Measurements from ENCODE around the gene FER.
"Not testable (repeated sequence)": the region's sequence is repeated elsewhere in the genome, so short reads cannot be mapped to it uniquely, and the experiment has no call there.

FER gene

DNA sequence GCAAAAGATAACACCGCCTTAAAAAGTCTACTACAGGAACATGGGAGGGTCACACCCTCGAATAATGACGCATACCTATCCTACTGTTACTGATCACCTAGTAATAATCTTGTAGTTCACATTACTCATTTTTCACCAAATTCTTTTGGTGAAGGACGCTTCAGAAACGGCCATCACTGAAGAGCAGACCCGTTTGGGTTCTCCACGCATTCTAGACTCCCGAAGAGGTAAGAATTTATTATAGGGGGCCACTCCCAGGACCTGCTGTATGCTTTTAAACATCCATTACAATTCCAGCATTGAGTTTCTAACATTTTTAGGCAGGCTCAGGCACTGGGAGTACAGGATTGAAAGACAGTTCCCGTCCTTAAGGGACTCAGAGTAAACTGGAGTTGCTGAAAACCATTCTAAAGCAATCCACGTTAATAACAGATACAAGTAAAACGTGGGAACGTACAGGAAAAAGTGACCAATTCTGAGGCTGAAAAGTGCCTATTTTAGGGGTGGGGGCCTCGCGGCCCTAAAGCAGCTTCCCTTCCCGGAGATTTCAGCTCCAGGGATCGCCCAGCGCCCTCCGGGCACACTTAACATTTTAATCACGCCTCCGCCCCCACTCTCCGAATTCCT lies at the start of gene FER:
Gene FER, plus strand, starts transcription at position 124 of the 627 bp plus-strand sequence. CDS start 50,286 bp downstream, outside the sequence.
- DNase-seq: peak; percentile 7

DNA sequence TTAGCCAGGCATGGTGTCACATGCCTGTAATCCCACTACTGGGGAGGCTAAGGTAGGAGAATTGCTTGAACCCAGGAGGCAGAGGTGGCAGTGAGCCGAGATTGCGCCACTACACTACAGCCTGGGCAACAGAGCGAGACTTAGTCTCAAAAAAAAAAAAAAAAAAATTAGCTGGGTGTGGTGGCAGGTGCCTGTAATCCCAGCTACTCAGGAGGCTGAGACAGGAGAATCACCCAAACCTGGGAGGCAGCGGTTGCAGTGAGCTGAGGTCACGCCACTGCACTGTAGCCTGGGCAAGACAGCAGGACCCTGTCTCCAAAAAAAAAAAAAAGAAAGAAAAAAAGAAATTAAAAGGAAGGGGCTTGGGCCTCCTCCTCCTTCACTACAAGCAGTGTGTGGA lies 47.3 kb upstream of the FER start:
- DNase-seq: not testable (repeated sequence)

GRCh38 chr5:108700930-108701329 lies 46.8 kb upstream of the FER start:
- no peak for DNase-seq

DNA sequence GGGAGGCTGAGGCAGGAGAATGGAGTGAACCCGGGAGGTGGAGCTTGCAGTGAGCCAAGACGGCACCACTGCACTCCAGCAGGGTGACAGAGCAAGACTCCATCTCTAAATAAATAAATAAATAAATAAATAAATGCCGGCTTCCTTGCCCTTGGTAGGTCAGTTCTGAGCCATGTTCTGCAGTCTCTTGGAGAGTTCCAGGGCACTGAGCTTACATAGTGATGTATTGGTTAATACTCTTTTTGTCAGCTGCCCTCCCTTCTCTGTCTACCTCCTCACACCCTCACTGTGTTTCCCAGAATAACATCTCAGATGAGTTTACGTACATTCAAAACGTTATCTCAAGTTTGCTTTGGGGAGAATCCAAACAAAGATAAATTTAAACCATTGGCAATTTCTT lies 45.2 kb upstream of the FER start:
- DNase-seq: no peak

DNA sequence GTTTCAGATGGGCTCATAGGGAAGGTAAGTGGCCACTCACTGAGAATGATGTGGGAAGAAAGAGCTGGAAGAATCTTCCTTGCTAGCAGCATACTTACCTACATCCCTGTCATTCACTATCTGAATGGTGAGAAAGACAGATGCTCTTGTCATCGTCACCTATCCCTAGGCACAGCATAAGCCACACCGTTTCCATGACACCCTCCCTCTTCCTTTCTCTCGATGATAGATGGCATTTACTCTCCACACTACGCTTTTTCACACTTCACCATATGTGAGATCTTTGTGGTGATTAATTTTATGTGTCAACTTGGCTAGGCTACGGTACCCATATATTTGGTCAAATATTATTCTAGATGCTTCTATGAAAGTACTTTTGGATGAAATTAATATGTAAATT lies 44.4 kb upstream of the FER start:
- no peak for DNase-seq

DNA sequence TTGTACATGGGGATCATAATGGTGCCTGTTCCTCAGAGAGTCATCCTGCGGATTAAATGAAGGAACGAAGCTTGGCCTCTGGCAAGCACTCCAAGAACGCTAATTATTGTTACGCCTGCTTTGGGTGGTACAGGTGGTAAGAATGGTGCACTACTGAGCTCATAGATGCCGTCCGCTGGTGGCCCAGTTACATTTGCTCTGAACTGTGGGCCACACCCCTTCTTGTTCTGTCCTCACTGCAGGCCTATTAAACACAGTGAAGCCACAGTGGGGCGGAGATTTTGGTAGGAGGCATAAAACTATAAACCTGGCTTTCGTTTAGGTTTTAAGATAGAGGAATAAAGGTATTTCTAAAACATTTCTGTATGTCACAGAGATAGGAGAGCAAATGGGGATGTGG lies 40.6 kb upstream of the FER start:
- DNase-seq: no peak

GRCh38 chr5:108711898-108712297 lies 35.8 kb upstream of the FER start:
- no peak for DNase-seq

- DNase-seq: no peak
Measured at GRCh38 chr5:108715408-108715807, 32.3 kb upstream of the FER start.

- DNase-seq: no peak
Measured at GRCh38 chr5:108720391-108720790, 27.3 kb upstream of the FER start.

DNA sequence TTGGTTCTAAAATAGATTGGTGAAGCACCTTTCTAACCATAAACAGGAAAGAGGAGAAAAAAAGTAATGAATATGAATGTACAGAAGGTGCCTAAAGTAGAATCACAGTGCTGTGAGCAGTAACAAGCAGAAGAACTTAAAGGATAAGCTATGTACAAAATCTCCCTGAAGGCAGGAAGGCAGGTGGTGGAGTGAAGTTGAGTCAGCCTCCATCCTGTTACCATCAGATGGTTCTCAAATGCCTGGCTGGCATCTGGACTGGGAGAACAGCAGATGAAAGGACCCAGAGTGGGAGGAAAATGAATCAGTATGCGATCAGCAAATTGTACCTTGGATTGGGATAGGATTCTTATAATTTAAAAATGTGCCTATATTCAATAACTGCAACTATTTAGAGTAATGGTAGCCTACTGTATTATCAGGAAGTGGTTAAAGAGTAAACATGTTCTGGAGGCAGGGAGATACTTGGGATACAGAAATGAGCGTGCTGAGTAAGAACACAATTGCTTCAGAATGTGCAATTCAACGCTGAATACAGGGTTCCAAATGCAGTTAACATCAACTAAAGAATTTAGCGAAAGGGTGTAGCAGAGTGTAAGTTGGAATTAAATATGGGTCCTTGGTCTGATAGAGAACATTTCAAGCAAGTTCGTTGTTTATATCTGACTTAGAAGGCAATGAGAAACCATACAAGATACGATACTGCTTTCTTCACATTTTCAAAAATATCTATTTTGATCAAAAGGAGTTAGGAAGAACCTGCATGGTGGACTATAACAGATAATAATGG lies 21.1 kb upstream of the FER start:
- DNase-seq: no peak

DNA sequence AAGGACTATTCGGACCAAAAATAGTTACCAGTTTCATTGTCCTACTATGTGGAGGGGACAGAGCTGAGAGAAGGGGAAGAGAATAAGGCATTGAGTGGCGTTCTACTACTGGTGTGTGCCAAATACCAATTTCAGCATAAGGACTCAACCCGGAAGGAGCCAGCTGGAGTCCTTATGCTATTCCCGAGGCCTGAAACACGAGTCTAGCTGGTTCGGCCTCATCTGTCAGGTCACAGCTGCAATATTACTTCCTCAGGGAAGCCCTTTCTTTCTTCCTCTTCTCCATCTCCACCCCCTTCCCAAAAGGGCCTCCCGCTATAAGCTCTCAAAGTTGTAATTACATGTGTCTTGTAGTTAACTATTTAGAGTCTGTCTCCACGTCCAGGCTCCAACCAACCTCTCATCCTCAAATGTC lies 20.5 kb upstream of the FER start:
- no peak for DNase-seq

DNA sequence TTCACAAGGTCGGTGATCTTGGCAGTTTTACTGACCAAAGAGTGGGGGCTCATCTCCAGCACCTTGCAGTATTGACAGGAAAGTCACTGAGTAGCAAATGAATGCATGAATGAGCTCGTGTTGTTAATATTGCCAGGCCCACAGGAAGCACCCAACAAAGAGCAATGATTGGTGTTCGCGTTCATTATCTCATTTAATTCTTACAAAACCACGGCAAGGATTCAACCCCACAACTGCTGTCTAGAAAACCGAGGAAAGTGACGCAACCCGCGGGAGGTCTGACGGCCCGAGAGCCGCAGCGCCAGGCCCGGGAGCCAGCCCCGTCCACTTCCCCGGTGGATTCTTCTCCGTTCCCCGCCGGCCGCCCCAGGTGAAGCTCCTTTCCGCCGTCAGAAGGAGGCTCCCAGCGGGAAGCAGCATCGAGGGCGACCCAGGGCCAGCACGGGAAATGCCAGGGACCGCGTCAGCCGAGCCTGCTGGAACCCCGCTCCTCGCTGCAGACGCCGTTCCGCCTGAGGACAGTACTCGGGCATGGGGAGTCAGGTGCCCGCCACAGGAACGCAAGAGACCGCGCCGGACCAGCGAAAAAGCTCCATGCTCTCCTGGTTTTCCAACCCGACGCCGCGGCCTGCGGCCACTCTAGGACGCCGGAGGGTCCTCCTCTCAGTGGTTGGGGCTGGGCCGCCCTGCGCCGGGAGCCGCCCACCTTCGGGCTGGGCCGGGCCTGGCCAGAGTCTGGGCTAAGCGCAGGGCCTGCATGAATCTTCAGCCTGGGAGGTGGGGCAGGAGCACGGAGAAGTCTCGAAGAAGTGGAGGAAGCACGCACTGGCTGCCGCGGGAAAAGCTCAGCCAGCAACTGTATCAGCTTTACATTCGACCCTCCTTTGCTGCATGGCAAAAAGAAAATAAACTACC lies 19.8 kb upstream of the FER start:
- peak; percentile 37 for DNase-seq

- peak; percentile 45 for DNase-seq
Measured at GRCh38 chr5:108728566-108729241, 19.0 kb upstream of the FER start.

DNA sequence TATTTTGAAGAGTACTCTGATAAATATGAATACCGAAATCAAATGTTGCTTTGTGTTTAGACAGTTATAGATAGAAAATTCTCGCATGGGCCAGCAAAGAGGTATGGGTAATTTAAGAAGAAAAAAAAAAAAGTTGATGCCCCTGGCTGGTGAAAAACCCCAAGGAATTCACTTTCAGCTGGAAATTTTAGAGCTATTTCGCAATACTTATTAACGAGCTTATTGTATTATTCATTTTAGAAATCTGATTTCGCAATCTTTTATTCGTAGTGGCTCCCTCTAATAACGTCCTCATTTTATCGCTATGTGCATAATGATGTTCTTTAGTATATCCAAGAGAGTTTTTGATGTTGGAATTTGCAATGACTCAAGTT lies 18.5 kb upstream of the FER start:
- DNase-seq: no peak

DNA sequence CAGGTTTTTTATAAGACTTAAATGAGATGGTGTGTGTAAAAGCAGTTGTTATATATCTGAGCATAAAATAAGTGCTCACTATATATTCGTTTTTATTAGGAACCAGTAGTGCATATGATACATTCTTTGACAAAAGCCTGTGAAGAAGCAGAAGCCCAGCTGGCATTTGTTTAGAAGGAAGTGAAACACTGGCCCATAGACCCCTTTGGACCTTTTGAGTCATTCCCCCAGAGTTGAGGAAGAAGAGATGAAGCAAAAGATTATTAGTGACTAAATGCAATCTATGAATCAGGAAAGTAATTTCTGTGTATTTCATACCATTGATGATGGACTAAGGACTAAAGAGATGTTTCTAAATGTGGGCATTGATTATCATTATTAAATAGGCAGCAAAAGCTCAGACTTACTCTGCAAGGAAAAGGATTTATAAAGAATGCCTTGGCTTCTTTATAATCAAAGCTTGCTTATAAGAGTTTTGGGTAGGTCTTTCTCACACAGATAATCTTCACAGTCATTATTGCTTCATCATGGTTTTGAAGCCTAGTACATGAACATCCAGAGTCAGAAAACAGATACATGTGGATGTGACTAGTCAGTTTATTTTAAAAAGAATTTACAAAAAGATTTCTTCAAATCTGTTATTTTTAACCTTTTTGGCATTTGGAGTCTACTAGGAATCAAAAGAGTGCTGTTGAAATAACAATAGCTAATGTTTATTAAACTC lies 16.9 kb upstream of the FER start:
- no peak for DNase-seq

- DNase-seq: no peak
Measured at GRCh38 chr5:108735790-108736189, 11.9 kb upstream of the FER start.

GRCh38 chr5:108736855-108737254 lies 10.8 kb upstream of the FER start:
- DNase-seq: no peak

GRCh38 chr5:108739376-108739775 lies 8.3 kb upstream of the FER start:
- no peak for DNase-seq

- DNase-seq: no peak
Measured at GRCh38 chr5:108739906-108740305, 7.8 kb upstream of the FER start.

DNA sequence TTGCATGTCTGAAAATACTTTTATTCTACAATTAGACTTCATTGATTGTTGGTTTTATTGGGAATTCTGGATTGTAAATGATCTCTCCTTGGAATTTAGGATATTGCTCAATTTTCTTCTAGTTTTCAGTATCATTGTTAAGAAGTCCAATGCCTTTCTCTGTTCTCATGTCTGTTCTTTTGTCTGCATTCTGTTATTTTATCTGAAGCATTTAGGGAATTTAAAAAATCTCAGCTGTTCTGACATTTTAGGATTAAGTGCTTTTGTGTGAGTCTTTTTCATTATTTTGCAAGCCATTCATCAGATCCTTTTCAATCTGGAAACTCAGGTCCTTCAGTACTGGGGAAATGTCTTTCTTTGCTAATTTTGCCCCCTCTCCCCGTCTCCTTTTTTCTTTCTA lies 4.4 kb upstream of the FER start:
- no peak for DNase-seq

- no peak for DNase-seq
Measured at GRCh38 chr5:108743846-108744245, 3.9 kb upstream of the FER start.

DNA sequence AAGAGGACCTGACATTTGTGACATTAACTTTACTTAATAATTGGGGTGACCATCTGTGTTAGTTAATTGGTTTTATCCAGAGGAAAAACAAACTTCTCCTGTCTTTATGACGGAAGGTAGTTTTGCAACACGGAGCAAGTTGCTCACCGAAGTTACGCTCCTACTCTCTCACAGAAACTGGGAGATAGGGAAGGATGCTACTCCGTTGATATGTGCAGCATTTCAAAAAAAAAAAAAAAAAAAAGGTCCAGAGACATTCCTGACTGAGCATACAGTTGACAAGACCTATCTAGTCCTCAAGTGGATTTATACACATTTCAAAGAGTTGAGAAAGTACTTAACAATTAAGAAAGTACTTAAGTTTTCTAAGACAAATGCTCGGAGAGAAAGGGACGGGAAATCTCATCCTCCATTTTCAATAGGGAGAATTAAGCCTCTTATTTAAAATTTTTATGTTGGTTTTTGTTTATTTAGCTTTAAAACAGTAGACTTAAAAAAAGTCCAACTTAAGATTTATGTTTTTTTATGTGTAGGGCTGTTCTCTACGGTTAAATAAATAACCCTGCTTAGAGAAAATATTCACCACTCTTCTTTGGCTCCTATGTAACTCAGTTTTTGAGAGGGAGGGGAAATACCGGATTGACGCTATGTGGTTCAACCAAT lies 455 bp upstream of the FER start:
- no peak for DNase-seq
